Calu3 (cell line): ENCODE results near the gene STK32A. TPM values are rescaled to one million over a fixed set of nuclear protein-coding genes. Genes with fewer than 3 reads are reported as not detected.

ENCODE experiments used
- BruUV-seq: library from RNA; stranded (reverse); fragments of 400-500 nt; replicated peaks from 2 replicates; lab custom pipeline; 2021; lab: Mats Ljungman, UMichigan
- CTCF ChIA-PET: fragments of 300-600 bp; sonication (Branson Sonifier 250); formaldehyde crosslinking; loops from one replicate; lab custom pipeline; 2022; ENCODE audit warnings: antibody characterized with exemption; lab: Charles Lee
- DNase-seq: peaks from one replicate; pipeline ENCODE4 v3.0.0; 2022
- H3K27ac Mint-ChIP-seq: one replicate; pipeline ENCODE4 v1.8.0; 2022; ENCODE audit warnings: mixed read lengths; ENCODE audit not compliant: unreplicated experiment
- H3K27me3 Mint-ChIP-seq: one replicate; pipeline ENCODE4 v1.8.0; 2022; ENCODE audit warnings: mixed read lengths; ENCODE audit not compliant: unreplicated experiment
- H3K36me3 Mint-ChIP-seq: one replicate; pipeline ENCODE4 v1.8.0; 2022; ENCODE audit warnings: mild to moderate bottlenecking, moderate library complexity, mixed read lengths; ENCODE audit not compliant: insufficient read depth, unreplicated experiment
- H3K4me1 Mint-ChIP-seq: one replicate; pipeline ENCODE4 v1.8.0; 2022; ENCODE audit warnings: mild to moderate bottlenecking, low read depth, mixed read lengths; ENCODE audit not compliant: unreplicated experiment
- H3K4me3 Mint-ChIP-seq: one replicate; pipeline ENCODE4 v1.8.0; 2022; ENCODE audit warnings: mild to moderate bottlenecking, low read depth, moderate library complexity, mixed read lengths; ENCODE audit not compliant: unreplicated experiment
- H3K9me3 Mint-ChIP-seq: one replicate; pipeline ENCODE4 v1.8.0; 2022; ENCODE audit warnings: low read depth, mixed read lengths; ENCODE audit not compliant: unreplicated experiment
- CTCF ChIP-seq: fragments of 200-600 bp; IDR thresholded peaks from one replicate; pipeline ENCODE4 v1.8.0; 2022; ENCODE audit warnings: antibody characterized with exemption; ENCODE audit not compliant: unreplicated experiment
- intact Hi-C: fragments of 100-400 bp; cut with micrococcal nuclease; formaldehyde crosslinking; loops from one replicate; pipeline ENCODE4 v1.10.0; 2022; ENCODE audit not compliant: unreplicated experiment
- total RNA-seq: library from RNA; stranded (reverse); gene quantifications from 2 replicates; pipeline ENCODE4 v1.2.3, GENCODE V29; 2022

The STK32A gene
- total RNA-seq, 1 experiment from 2014 or later, result 32.5 TPM

GRCh38 chr5:147418613-147419012 lies 183.8 kb downstream of the STK32A start:
- TF ChIP-seq CTCF, result no peak
- Mint-ChIP-seq H3K27me3 (no peaks in the 10 kb centered on the region), H3K4me3 (no peak overlapping the region), H3K36me3 (no peaks in the 10 kb centered on the region), H3K27ac (no peak overlapping the region), H3K9me3 (no peaks in the 10 kb centered on the region), H3K4me1 (peaks cover 15% of the 10 kb centered on the region)
- intact Hi-C loops, result no loop called here
- BruUV-seq, result no TSS peak
- DNase-seq, result no peak
- CTCF ChIA-PET, result no interaction called here

- no peaks in the 10 kb centered on the region for H3K36me3 Mint-ChIP-seq
- no peak overlapping the region for H3K4me3 Mint-ChIP-seq
- peaks cover 7% of the 10 kb centered on the region for H3K4me1 Mint-ChIP-seq
- CTCF ChIA-PET, result interaction anchor here (0.9 kb wide), 1 partner anchor 10 kb away, joined by 3 read pairs; no protein-coding TSS in a partner anchor
- no peak for DNase-seq
- intact Hi-C loops, result no loop called here
- no peaks in the 10 kb centered on the region for H3K9me3 Mint-ChIP-seq
- H3K27ac Mint-ChIP-seq, result no peak overlapping the region
- no TSS peak for BruUV-seq
- H3K27me3 Mint-ChIP-seq, result no peaks in the 10 kb centered on the region
- no peak for TF ChIP-seq CTCF
Observed at GRCh38 chr5:147426640-147427327, 192.0 kb downstream of the STK32A start.

- H3K4me1 Mint-ChIP-seq, result peaks cover 7% of the 10 kb centered on the region
- H3K27me3 Mint-ChIP-seq, result no peaks in the 10 kb centered on the region
- no peak for TF ChIP-seq CTCF
- H3K9me3 Mint-ChIP-seq, result no peaks in the 10 kb centered on the region
- H3K4me3 Mint-ChIP-seq, result no peak overlapping the region
- CTCF ChIA-PET, result no interaction called here
- no peak for DNase-seq
- H3K36me3 Mint-ChIP-seq, result no peaks in the 10 kb centered on the region
- intact Hi-C loops, result no loop called here
- BruUV-seq, result no TSS peak
- no peak overlapping the region for H3K27ac Mint-ChIP-seq
Observed at GRCh38 chr5:147427521-147428401, 192.9 kb downstream of the STK32A start.

GRCh38 chr5:147430628-147431027 lies 195.8 kb downstream of the STK32A start:
- no peak overlapping the region for H3K27ac Mint-ChIP-seq
- no peak for DNase-seq
- CTCF ChIA-PET, result interaction anchor here (0.9 kb wide), 1 partner anchor 41 kb away, joined by 3 read pairs; no protein-coding TSS in a partner anchor
- intact Hi-C loops, result no loop called here
- peaks cover 2% of the 10 kb centered on the region for H3K9me3 Mint-ChIP-seq
- no peaks in the 10 kb centered on the region for H3K36me3 Mint-ChIP-seq
- no peaks in the 10 kb centered on the region for H3K27me3 Mint-ChIP-seq
- BruUV-seq, result no TSS peak
- peaks cover 7% of the 10 kb centered on the region for H3K4me1 Mint-ChIP-seq
- H3K4me3 Mint-ChIP-seq, result no peak overlapping the region
- TF ChIP-seq CTCF, result no peak
